Spinal cord (tissue), 10 donors: ENCODE data around the gene CRB1. TPM values are rescaled to one million over a fixed set of nuclear protein-coding genes. Genes with fewer than 3 reads are reported as not detected.

Source experiments
- DNase-seq, 6 donors: peaks; one replicate each; pipeline versions ENCODE4 v3.0.0 to v3.0.0-alpha.2; 2013 to 2015; ENCODE audit warnings: low spot score in 6 of 6, low read depth in 4 of 6
- H3K27ac ChIP-seq: one replicate; pipeline ENCODE4 v1.5.1; 2013; ENCODE audit warnings: low read depth, low read length, control low read depth
- H3K27me3 ChIP-seq: one replicate; pipeline ENCODE4 v1.6.1; 2013; ENCODE audit warnings: low read length; ENCODE audit not compliant: control insufficient read depth, insufficient read depth
- H3K36me3 ChIP-seq: one replicate; pipeline ENCODE4 v1.6.1; 2013; ENCODE audit warnings: low read length; ENCODE audit not compliant: control insufficient read depth, insufficient read depth
- H3K4me1 ChIP-seq: one replicate; pipeline ENCODE4 v1.6.1; 2013; ENCODE audit warnings: low read length; ENCODE audit not compliant: control insufficient read depth, insufficient read depth
- H3K4me3 ChIP-seq: one replicate; pipeline ENCODE4 v1.5.1; 2013; ENCODE audit warnings: low read depth, low read length, control low read depth
- H3K9me3 ChIP-seq: one replicate; pipeline ENCODE4 v1.6.1; 2013; ENCODE audit warnings: low read length; ENCODE audit not compliant: control insufficient read depth, insufficient read depth
- WGBS: methylation state at CpG from one replicate; pipeline ENCODE4 v1.1.5; 2013; ENCODE audit warnings: missing lambda C conversion rate; ENCODE audit not compliant: insufficient coverage; 5-methylcytosine and 5-hydroxymethylcytosine counted together
- polyA plus RNA-seq, 2 donors: library from polyadenylated mRNA; unstranded; fragments of 120-200 nt; gene quantifications; one replicate each; pipeline ENCODE4 v1.2.1, GENCODE V29; 2013; ENCODE audit not compliant: insufficient read length in 2 of 2
- small RNA-seq: library from RNA; depleted of rRNA; stranded (forward); fragments of <200 nt; gene quantifications from one replicate; pipeline ENCODE3, GENCODE V24; 2014; ENCODE audit warnings: low replicate concordance
- total RNA-seq, 2 donors: library from RNA; depleted of rRNA in 1 of 2; stranded (reverse); fragments of 120-200 nt in 1 of 2; fragments of >200 nt in 1 of 2; gene quantifications; one replicate each; pipeline versions ENCODE4 v1.2.3 to v1.2.4, GENCODE V29; 2013 to 2014
- donor health status: healthy.

CRB1 gene
- total and polyA plus RNA-seq, 4 donors = 18.1 to 36.8 (median 28.6) TPM

DNA sequence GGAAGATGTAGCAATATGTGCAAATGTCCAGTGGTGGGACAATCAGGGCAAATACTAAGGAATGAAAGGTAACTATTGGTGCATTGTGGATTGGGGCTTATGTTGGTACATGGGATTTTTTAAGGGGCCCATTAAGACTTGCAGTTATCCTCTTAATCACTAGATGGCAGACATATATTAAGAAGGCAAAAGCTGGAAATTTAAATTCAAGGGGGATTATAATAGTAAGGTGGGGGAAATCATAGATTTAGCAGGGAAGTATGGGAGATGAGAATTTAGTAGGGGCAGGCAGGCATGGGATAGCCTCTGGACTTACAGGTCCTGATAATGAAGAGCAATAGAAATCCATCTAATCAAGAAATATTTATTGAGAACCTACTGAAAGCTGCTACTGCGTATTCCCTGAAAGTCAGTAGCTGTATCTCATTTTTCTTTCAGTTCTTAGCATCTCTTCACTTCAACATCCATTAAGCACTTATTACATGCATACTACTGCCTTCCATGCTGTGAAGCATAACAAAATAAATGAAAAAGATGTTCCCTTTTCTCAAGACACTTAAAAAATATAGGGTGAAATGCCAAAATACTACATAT, 251.8 kb downstream of the CRB1 start:
- Histone ChIP-seq H3K27me3 (no peaks in the 10 kb centered on the region), H3K4me1 (no peaks in the 10 kb centered on the region), H3K27ac (no peak overlapping the region), H3K9me3 (no peaks in the 10 kb centered on the region), H3K4me3 (no peak overlapping the region), H3K36me3 (no peaks in the 10 kb centered on the region)
- peak in 1 of 6 donors; percentile 3 for DNase-seq
- no CpG with 5 or more reads among the region's 1 CpG for WGBS

DNA sequence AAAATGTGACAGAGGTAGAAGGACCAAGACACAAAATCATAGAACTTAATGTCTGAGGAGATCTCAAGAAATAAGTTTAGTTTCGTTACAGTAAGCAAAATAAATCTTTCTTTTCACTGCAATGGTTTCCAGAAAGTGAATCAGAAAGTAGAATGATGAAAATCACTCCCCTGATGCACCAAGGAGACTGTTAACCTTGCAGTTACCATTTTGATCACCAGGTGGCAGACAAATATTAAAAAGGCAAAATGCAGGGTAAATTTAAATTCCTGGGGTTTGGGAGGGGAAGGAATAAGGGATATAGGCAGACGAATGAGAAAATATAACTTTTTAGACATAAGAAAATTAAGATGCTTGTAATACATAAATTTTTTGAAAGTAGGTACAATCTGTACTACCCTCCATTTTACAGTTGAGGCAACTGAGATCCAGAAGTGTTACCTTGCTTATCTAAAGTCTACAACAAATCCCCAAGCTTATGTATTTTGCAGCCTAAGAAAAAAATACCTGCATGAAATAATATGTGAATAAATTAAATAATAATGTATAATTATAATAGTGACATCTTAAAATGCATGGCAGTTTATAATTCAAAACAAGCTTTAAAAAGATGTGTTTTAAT, 253.2 kb downstream of the CRB1 start:
- no peak overlapping the region for H3K4me3 ChIP-seq
- H3K36me3 ChIP-seq = no peaks in the 10 kb centered on the region
- DNase-seq = peak in 2 of 6 donors; percentile 43 to 45
- no peak overlapping the region for H3K27ac ChIP-seq
- WGBS = no CpG with 5 or more reads among the region's 2 CpGs
- H3K4me1 ChIP-seq = no peaks in the 10 kb centered on the region
- H3K27me3 ChIP-seq = no peaks in the 10 kb centered on the region
- H3K9me3 ChIP-seq = no peaks in the 10 kb centered on the region

DNA sequence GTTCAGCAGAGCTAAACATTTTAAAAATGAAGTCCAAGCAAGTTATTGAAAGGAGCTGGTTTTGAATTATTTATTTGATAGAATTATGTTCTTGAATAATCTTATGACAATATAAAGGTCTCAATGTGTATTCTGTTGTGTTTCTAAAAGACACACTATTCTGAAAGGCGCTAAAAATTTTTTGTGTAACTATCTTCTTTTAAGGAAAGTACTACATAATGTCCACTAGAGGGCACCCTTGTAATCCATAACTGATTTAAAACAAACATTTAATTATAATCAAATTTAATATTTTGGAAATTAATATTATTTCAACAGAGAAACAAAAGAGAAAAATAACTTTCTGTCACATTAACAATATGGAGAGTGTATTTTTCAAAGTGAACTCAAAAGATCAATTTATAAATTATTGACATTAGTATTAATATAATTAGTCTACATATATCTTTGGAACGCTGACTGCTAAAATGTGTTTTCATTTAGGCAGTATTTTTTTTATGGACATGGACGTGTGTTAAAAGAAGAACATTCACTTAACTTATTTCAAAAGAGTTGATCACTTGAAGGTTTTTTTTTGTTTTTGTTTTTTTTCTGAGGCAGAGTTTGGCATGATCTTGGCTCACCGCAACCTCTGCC, 258.8 kb downstream of the CRB1 start:
- no CpG with 5 or more reads among the region's 4 CpGs for WGBS
- Histone ChIP-seq H3K4me1 (no peaks in the 10 kb centered on the region), H3K4me3 (no peak overlapping the region), H3K27me3 (no peaks in the 10 kb centered on the region), H3K27ac (no peak overlapping the region), H3K36me3 (no peaks in the 10 kb centered on the region), H3K9me3 (no peaks in the 10 kb centered on the region)
- DNase-seq = peak in 4 of 6 donors; percentile 8 to 83 (median 22)

Small RNA genes within 50 kb of the gene (small RNA-seq; reads per million reads assigned to genes)
- gene MRPS21P3 = not detected

Other genes with a start within 250 kb of the CRB1 start
- gene F13B, start 201.0 kb upstream of the CRB1 start, total RNA-seq = not detected
- gene F13B, start 201.0 kb upstream of the CRB1 start, polyA plus RNA-seq = not detected
- 10 to 100 TPM; 14.4 to 18.3 TPM for gene ASPM, start 121.6 kb upstream of the CRB1 start, total RNA-seq
- gene ASPM, start 121.6 kb upstream of the CRB1 start, polyA plus RNA-seq = 10 to 100 TPM in 1 of 2 donors, 1 to 10 TPM in 1; 7.6 to 12.3 TPM
- 10 to 100 TPM; 19.8 to 49.1 TPM for gene ZBTB41, start 67.0 kb upstream of the CRB1 start, total RNA-seq
- 10 to 100 TPM; 12.9 to 21.1 TPM for gene ZBTB41, start 67.0 kb upstream of the CRB1 start, polyA plus RNA-seq